ENCODE results near the gene PRAC2. TPM values are rescaled to one million over a fixed set of nuclear protein-coding genes. Genes with fewer than 3 reads are reported as not detected.

PRAC2 gene
- total RNA-seq, 1 donor, result not detected

DNA sequence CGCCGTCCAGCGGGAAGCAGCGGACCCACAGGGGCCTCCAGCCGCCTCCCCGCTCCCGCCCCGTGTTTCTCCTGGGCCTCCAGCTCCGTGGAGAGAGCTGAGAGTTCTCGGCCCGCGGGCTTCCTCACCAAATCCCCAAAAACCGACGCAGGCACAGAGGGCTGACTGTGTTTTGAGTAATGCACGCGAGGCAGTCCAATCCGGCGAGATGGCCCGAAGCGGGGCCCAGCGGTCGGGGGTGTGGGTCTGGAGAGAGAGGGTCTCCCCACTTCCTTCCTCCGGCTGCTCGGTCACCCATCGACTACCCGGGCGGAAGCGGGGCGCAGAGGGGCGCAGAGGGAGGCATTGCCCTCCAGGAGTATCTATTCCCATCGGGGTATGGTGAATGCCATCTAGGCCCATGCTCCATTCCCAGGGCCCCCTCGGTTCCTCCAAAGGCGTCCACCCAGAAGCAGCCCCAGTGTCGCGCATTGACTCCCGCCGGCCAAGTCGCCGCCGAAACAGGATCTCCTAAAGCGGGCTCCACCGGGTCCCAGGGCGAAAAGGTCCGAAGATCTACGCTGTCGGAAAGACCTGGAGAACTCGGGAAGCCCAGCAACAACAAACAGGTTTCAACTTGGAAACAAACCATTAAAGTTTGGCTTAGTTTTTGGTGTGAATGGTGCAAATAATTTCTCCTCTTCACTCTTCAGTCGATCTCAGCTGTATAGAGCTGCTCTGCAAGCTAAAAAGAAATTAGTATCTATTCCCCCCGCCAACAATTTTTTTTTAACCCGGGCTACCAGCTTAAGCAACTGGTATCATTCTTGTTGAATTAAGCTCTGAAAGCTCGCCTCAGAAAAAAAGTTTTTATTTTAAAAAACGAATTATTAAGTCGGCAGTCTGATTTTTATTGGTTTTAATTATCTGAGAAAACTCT, 24.7 kb downstream of the PRAC2 start:
- TF ChIP-seq, protein P1, sequence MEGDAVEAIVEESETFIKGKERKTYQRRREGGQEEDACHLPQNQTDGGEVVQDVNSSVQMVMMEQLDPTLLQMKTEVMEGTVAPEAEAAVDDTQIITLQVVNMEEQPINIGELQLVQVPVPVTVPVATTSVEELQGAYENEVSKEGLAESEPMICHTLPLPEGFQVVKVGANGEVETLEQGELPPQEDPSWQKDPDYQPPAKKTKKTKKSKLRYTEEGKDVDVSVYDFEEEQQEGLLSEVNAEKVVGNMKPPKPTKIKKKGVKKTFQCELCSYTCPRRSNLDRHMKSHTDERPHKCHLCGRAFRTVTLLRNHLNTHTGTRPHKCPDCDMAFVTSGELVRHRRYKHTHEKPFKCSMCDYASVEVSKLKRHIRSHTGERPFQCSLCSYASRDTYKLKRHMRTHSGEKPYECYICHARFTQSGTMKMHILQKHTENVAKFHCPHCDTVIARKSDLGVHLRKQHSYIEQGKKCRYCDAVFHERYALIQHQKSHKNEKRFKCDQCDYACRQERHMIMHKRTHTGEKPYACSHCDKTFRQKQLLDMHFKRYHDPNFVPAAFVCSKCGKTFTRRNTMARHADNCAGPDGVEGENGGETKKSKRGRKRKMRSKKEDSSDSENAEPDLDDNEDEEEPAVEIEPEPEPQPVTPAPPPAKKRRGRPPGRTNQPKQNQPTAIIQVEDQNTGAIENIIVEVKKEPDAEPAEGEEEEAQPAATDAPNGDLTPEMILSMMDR (IDR thresholded peaks at IDR 0.05; ENCODE audit: insufficient read depth, low read length), result no peak
- no peak for DNase-seq (ENCODE audit: low read depth)
- H3K4me3 ChIP-seq (ENCODE audit: low read depth, low read length), result no peak overlapping the region

DNA sequence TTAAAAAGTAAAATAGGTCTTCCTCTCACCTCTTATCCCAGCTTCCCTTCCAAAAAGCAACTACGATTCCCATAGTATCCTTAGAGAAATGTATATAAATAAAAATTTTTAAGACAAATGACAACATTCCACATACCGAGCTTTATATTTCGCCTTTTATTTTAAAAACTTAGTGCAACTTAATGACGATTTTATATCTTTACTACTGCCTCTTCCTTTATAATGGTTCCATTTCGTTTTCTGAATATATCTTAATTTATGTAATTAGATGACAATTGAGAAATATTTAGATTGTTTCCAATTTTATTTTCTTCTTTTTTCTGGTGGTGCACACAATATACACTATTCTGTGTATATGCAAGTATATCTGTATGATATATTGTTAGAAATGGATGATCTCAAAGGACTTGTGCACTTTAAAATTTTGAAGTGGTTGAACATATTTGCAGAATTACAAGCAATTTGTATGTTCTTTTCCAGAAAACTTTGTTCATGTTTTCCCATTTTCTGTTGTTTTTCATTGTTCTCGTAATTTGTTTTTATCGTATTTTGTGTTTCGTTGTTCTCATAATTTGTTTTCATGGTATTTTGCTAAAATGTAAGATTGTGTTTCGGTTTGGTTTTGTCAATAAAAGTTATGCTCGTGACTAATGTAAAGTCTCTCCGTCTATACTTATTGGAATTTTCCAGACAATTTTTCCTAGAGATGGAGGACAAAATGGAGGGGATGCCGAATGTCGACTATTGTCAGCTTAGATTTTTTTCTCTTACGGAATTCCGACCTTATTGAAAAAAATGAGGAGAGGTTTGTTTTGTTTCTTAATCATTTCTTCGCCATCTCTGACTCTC, 26.0 kb downstream of the PRAC2 start:
- H3K4me3 ChIP-seq (ENCODE audit: low read depth, low read length), result no peak overlapping the region
- no peak for DNase-seq (ENCODE audit: low read depth)

DNA sequence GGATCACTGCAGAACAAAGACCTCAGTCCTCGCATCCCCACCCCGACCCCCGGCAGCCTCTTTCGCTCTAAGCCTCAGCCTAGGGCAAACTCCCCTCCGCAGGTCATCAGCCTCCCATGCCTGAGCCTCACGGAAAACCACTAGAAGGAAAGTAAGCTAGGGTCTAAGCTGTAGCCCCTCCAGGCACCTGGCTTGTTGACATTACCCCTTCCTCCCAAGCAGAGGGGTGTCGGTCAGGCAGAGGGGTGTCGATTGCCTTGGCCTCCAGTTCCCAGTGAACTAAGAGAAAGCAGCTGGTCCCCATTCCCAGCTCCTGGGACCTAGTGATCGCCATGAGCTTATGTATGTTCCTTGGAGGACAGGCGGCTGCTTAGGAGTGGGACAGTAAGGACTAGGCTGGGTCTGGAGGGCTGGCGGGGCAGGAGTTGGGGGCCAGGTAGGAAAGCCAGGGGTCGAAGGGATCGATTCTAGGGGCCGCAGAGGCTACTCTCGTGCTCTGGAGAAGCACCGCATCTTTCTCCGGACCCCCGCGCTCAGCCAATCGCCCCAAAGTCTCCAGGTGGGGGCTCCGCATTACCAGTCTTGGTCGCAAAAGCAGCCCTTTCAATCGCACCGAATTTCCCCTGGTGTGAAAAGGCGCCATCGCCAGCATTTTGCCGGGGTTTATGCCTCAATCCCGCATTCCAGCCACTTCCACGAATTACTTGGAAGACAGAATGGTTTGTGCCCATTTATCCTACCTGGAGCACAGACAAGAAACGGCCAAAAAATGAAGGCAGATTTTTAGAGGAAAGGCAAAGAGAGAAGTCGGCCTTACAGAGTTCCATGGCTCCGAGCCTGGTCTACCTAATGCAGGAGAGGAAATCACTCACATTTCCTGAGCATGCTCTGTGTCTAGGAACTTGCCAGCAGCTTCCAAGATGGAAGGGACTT, 26.9 kb downstream of the PRAC2 start:
- TF ChIP-seq, protein P1 (IDR thresholded peaks at IDR 0.05; ENCODE audit: insufficient read depth, low read length), result no peak
- no peak overlapping the region for H3K4me3 ChIP-seq (ENCODE audit: low read depth, low read length)
- no peak for DNase-seq (ENCODE audit: low read depth)

More for the DNA sequence above, 26.0 kb downstream of the PRAC2 start:
- TF ChIP-seq, protein P1 (IDR thresholded peaks at IDR 0.05; ENCODE audit: insufficient read depth, low read length), result no peak

DNA sequence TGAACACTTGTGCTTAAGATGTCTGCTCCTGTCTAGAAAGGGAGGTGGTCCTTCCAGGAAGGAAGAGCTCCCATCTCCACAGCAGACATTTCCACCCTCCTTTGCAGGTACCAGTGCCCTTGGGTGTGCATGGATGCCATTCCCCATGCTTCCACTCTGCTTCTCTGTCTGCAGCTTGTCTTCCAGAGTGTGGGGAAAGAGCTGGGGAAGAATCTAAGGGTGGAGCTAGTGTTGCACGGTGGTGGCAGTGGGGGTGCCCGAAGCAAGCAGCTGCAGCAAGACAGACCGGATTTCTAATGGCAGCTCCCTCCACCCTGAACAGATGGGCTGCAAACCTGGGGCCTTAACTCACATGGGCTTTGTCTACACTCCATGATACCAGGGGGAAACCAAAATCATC, 28.2 kb downstream of the PRAC2 start:
- TF ChIP-seq, protein P1 (IDR thresholded peaks at IDR 0.05; ENCODE audit: insufficient read depth, low read length), result no peak
- DNase-seq (ENCODE audit: low read depth), result no peak
- no peak overlapping the region for H3K4me3 ChIP-seq (ENCODE audit: low read depth, low read length)

DNA sequence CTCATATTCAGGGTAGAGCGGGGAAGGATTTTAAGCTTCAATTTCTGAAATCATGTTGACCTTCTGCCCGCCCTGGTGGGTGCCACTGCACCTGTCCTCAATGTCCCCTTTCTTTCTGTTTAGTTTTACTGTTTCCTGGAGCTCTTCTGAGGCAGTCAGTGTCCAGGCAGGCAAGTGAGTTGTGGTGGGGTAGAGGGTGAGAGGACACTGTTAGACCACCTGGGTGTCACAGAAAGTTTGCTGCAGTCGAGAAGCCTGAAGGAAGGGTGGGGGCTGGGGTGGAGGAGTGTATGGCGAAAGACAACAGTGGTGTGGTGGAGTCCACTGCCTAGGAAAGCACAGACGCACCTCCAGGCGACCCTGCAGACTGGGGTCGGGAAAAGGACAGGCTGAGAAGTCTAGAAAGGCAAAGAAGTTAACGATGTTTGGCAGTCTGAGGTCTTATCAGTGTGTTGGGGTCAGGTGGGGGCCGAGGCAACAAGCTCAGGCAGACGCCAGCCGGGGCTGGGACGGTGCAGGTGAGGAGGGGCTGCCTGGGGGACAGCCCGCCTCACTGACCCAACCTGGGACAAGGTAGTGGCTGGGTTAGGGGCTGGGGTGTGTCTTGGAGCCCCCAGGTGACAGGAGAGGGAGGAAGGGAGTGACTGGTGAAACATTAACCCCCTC, 28.9 kb downstream of the PRAC2 start:
- DNase-seq (ENCODE audit: low read depth), result no peak
- TF ChIP-seq, protein P1 (IDR thresholded peaks at IDR 0.05; ENCODE audit: insufficient read depth, low read length), result no peak
- no peak overlapping the region for H3K4me3 ChIP-seq (ENCODE audit: low read depth, low read length)
